Measurements from ENCODE around the gene PDXK. TPM values are rescaled to one million over a fixed set of nuclear protein-coding genes. Genes with fewer than 3 reads are reported as not detected.
A peak's percentile ranks its signal among the peaks of the same experiment; 100 is the strongest.

The PDXK gene
- total RNA-seq, 2 experiments from 2014 or later = 111 to 113 TPM

- H3K27me3 Mint-ChIP-seq = no peaks in the 10 kb centered on the region
- DNase-seq = no peak
- peak overlapping the region; percentile 82 for H3K4me3 Mint-ChIP-seq
- H3K4me1 Mint-ChIP-seq = peaks cover 42% of the 10 kb centered on the region
- no peaks in the 10 kb centered on the region for H3K9me3 Mint-ChIP-seq
- peak overlapping the region; percentile 87 for H3K27ac Mint-ChIP-seq
- peaks cover 18% of the 10 kb centered on the region for H3K36me3 Mint-ChIP-seq
Measured at GRCh38 chr21:43727519-43728153, 8.7 kb downstream of the PDXK start.

GRCh38 chr21:43728154-43728466 is 9.2 kb downstream of the PDXK start:
- peaks cover 45% of the 10 kb centered on the region for H3K4me1 Mint-ChIP-seq
- H3K9me3 Mint-ChIP-seq = no peaks in the 10 kb centered on the region
- peaks cover 18% of the 10 kb centered on the region for H3K36me3 Mint-ChIP-seq
- no peak for DNase-seq
- H3K4me3 Mint-ChIP-seq = peak overlapping the region; percentile 82
- H3K27me3 Mint-ChIP-seq = no peaks in the 10 kb centered on the region
- peak overlapping the region; percentile 87 for H3K27ac Mint-ChIP-seq

GRCh38 chr21:43728467-43729390 is 9.8 kb downstream of the PDXK start:
- DNase-seq = peak; percentile 88
- peaks cover 16% of the 10 kb centered on the region for H3K36me3 Mint-ChIP-seq
- peak overlapping the region; percentile 87 for H3K27ac Mint-ChIP-seq
- peak overlapping the region; percentile 82 for H3K4me3 Mint-ChIP-seq
- no peaks in the 10 kb centered on the region for H3K9me3 Mint-ChIP-seq
- H3K4me1 Mint-ChIP-seq = peaks cover 50% of the 10 kb centered on the region
- H3K27me3 Mint-ChIP-seq = no peaks in the 10 kb centered on the region

- Mint-ChIP-seq H3K9me3 (no peaks in the 10 kb centered on the region), H3K4me1 (peaks cover 53% of the 10 kb centered on the region), H3K4me3 (no peak overlapping the region), H3K27ac (no peak overlapping the region), H3K36me3 (peaks cover 10% of the 10 kb centered on the region), H3K27me3 (no peaks in the 10 kb centered on the region)
- DNase-seq = no peak
Measured at GRCh38 chr21:43731476-43731875, 12.5 kb downstream of the PDXK start.

GRCh38 chr21:43731891-43732711 is 13.2 kb downstream of the PDXK start:
- H3K4me1 Mint-ChIP-seq = peaks cover 48% of the 10 kb centered on the region
- no peak overlapping the region for H3K4me3 Mint-ChIP-seq
- DNase-seq = no peak
- H3K36me3 Mint-ChIP-seq = peaks cover 8% of the 10 kb centered on the region
- H3K9me3 Mint-ChIP-seq = no peaks in the 10 kb centered on the region
- no peak overlapping the region for H3K27ac Mint-ChIP-seq
- no peaks in the 10 kb centered on the region for H3K27me3 Mint-ChIP-seq

- DNase-seq = no peak
- H3K27ac Mint-ChIP-seq = no peak overlapping the region
- H3K9me3 Mint-ChIP-seq = no peaks in the 10 kb centered on the region
- peaks cover 40% of the 10 kb centered on the region for H3K4me1 Mint-ChIP-seq
- H3K36me3 Mint-ChIP-seq = peaks cover 10% of the 10 kb centered on the region
- no peak overlapping the region for H3K4me3 Mint-ChIP-seq
- no peaks in the 10 kb centered on the region for H3K27me3 Mint-ChIP-seq
Measured at GRCh38 chr21:43733060-43733459, 14.1 kb downstream of the PDXK start.

- peaks cover 10% of the 10 kb centered on the region for H3K36me3 Mint-ChIP-seq
- H3K9me3 Mint-ChIP-seq = no peaks in the 10 kb centered on the region
- H3K4me1 Mint-ChIP-seq = peaks cover 34% of the 10 kb centered on the region
- no peaks in the 10 kb centered on the region for H3K27me3 Mint-ChIP-seq
- H3K4me3 Mint-ChIP-seq = no peak overlapping the region
- H3K27ac Mint-ChIP-seq = no peak overlapping the region
- DNase-seq = no peak
Measured at GRCh38 chr21:43733529-43734071, 14.7 kb downstream of the PDXK start.

- Mint-ChIP-seq H3K4me1 (peaks cover 32% of the 10 kb centered on the region), H3K27me3 (no peaks in the 10 kb centered on the region), H3K27ac (peak overlapping the region; percentile 6), H3K9me3 (no peaks in the 10 kb centered on the region), H3K36me3 (peaks cover 10% of the 10 kb centered on the region), H3K4me3 (no peak overlapping the region)
- DNase-seq = no peak
Measured at GRCh38 chr21:43734131-43734927, 15.4 kb downstream of the PDXK start.

- no peak overlapping the region for H3K27ac Mint-ChIP-seq
- no peaks in the 10 kb centered on the region for H3K27me3 Mint-ChIP-seq
- no peak for DNase-seq
- peaks cover 32% of the 10 kb centered on the region for H3K4me1 Mint-ChIP-seq
- H3K36me3 Mint-ChIP-seq = peaks cover 10% of the 10 kb centered on the region
- no peaks in the 10 kb centered on the region for H3K9me3 Mint-ChIP-seq
- no peak overlapping the region for H3K4me3 Mint-ChIP-seq
Measured at GRCh38 chr21:43734928-43735229, 15.9 kb downstream of the PDXK start.

- Mint-ChIP-seq H3K9me3 (no peaks in the 10 kb centered on the region), H3K36me3 (peaks cover 10% of the 10 kb centered on the region), H3K4me1 (peaks cover 32% of the 10 kb centered on the region), H3K27me3 (no peaks in the 10 kb centered on the region), H3K27ac (no peak overlapping the region), H3K4me3 (no peak overlapping the region)
- no peak for DNase-seq
Measured at GRCh38 chr21:43735236-43736091, 16.5 kb downstream of the PDXK start.

GRCh38 chr21:43736224-43736883 is 17.4 kb downstream of the PDXK start:
- Mint-ChIP-seq H3K27ac (no peak overlapping the region), H3K36me3 (peaks cover 8% of the 10 kb centered on the region), H3K4me1 (peaks cover 31% of the 10 kb centered on the region), H3K9me3 (no peaks in the 10 kb centered on the region), H3K4me3 (no peak overlapping the region), H3K27me3 (no peaks in the 10 kb centered on the region)
- no peak for DNase-seq

- Mint-ChIP-seq H3K36me3 (peaks cover 8% of the 10 kb centered on the region), H3K9me3 (no peaks in the 10 kb centered on the region), H3K4me3 (no peak overlapping the region), H3K4me1 (peaks cover 31% of the 10 kb centered on the region), H3K27ac (no peak overlapping the region), H3K27me3 (no peaks in the 10 kb centered on the region)
- DNase-seq = no peak
Measured at GRCh38 chr21:43737158-43737950, 18.4 kb downstream of the PDXK start.
